GM18867 (cell line): ENCODE data around the gene VMP1.
A peak's percentile ranks its signal among the peaks of the same experiment; 100 is the strongest.
"Not testable (repeated sequence)": the region's sequence is repeated elsewhere in the genome, so short reads cannot be mapped to it uniquely, and the experiment has no call there.

Experiments used
- ATAC-seq: cut with Tn5 transposase; IDR thresholded peaks from one replicate; pipeline ENCODE4 v1.9.1; 2021; ENCODE audit warnings: mild to moderate bottlenecking, moderate library complexity; ENCODE audit not compliant: unreplicated experiment

The VMP1 gene

GRCh38 chr17:59776577-59776976 is 69.1 kb downstream of the VMP1 start:
- ATAC-seq: no peak

- ATAC-seq: no peak
These were observed 69.6 kb downstream of the VMP1 start for GRCh38 chr17:59777033-59777432.

GRCh38 chr17:59778996-59779395 is 71.5 kb downstream of the VMP1 start:
- ATAC-seq: no peak

- no peak for ATAC-seq
These were observed 72.1 kb downstream of the VMP1 start for GRCh38 chr17:59779521-59779920.

- ATAC-seq: not testable (repeated sequence)
These were observed 73.1 kb downstream of the VMP1 start for GRCh38 chr17:59780548-59780947.

- no peak for ATAC-seq
These were observed 76.0 kb downstream of the VMP1 start for GRCh38 chr17:59783221-59784047.

- ATAC-seq: no peak
These were observed 77.8 kb downstream of the VMP1 start for GRCh38 chr17:59785091-59785799.

- no peak for ATAC-seq
These were observed 78.7 kb downstream of the VMP1 start for GRCh38 chr17:59786213-59786535.

GRCh38 chr17:59786536-59787319 is 79.3 kb downstream of the VMP1 start:
- peak; percentile 84 for ATAC-seq

GRCh38 chr17:59789849-59790248 is 82.4 kb downstream of the VMP1 start:
- not testable (repeated sequence) for ATAC-seq

- ATAC-seq: not testable (repeated sequence)
These were observed 83.0 kb downstream of the VMP1 start for GRCh38 chr17:59790418-59790817.

GRCh38 chr17:59790910-59791309 is 83.5 kb downstream of the VMP1 start:
- no peak for ATAC-seq

- no peak for ATAC-seq
These were observed 84.4 kb downstream of the VMP1 start for GRCh38 chr17:59791603-59792457.

GRCh38 chr17:59792458-59792823 is 85.0 kb downstream of the VMP1 start:
- ATAC-seq: not testable (repeated sequence)

GRCh38 chr17:59793205-59793604 is 85.8 kb downstream of the VMP1 start:
- no peak for ATAC-seq

- ATAC-seq: no peak
These were observed 88.7 kb downstream of the VMP1 start for GRCh38 chr17:59796138-59796537.

- no peak for ATAC-seq
These were observed 89.3 kb downstream of the VMP1 start for GRCh38 chr17:59796785-59797205.

- no peak for ATAC-seq
These were observed 90.7 kb downstream of the VMP1 start for GRCh38 chr17:59798111-59798510.

- no peak for ATAC-seq
These were observed 93.1 kb downstream of the VMP1 start for GRCh38 chr17:59800530-59800942.

GRCh38 chr17:59802160-59802559 is 94.7 kb downstream of the VMP1 start:
- ATAC-seq: no peak
